ENCODE results near the gene ADAMTS19. TPM values are rescaled to one million over a fixed set of nuclear protein-coding genes. Genes with fewer than 3 reads are reported as not detected.

ADAMTS19 gene
- total and polyA plus RNA-seq, 8 donors: 0.05 to 18.0 (median 0.87) TPM; not detected in 4

- no peaks in the 10 kb centered on the region for H3K36me3 ChIP-seq
- TF ChIP-seq POLR2AphosphoS5 (IDR thresholded peaks at IDR 0.05) (no peak), CTCF (IDR thresholded peaks at IDR 0.05) (no peak), EP300 (IDR thresholded peaks at IDR 0.05) (no peak)
- no peaks in the 10 kb centered on the region for H3K4me1 ChIP-seq
- no peaks in the 10 kb centered on the region for H3K27me3 ChIP-seq
- peak in 1 of 2 donors; percentile 34 for DNase-seq
- 74 to 86% (median 79%) methylated on average over 1 of the region's 1 CpG for WGBS, 5 donors
- H3K9me3 ChIP-seq: no peaks in the 10 kb centered on the region
- no peak overlapping the region for H3K27ac ChIP-seq
- intact Hi-C loops (cut with DNase I; ENCODE audit: low total_unique reads): no loop called here
- no peak overlapping the region for H3K4me3 ChIP-seq
Measured at GRCh38 chr5:129616517-129616916, 156.4 kb downstream of the ADAMTS19 start.

- WGBS, 5 donors: 50 to 81% (median 69%) methylated on average over 1 of the region's 1 CpG
- no peak overlapping the region for H3K4me3 ChIP-seq
Measured at GRCh38 chr5:129617206-129617605, 157.1 kb downstream of the ADAMTS19 start.

GRCh38 chr5:129619782-129620181 is 159.7 kb downstream of the ADAMTS19 start:
- intact Hi-C loops (cut with DNase I; ENCODE audit: low total_unique reads): no loop called here
- Histone ChIP-seq H3K9me3 (no peaks in the 10 kb centered on the region), H3K27ac (no peak overlapping the region), H3K4me1 (no peaks in the 10 kb centered on the region), H3K4me3 (no peak overlapping the region), H3K27me3 (no peaks in the 10 kb centered on the region), H3K36me3 (no peaks in the 10 kb centered on the region)
- 56 to 77% (median 76%) methylated on average over 2 of the region's 2 CpGs for WGBS, 5 donors
- no peak for DNase-seq
- no peak for TF ChIP-seq POLR2A (IDR thresholded peaks at IDR 0.05)
- no peak for TF ChIP-seq EP300 (IDR thresholded peaks at IDR 0.05)
- TF ChIP-seq CTCF (IDR thresholded peaks at IDR 0.05): no peak
- no peak for TF ChIP-seq POLR2AphosphoS5 (IDR thresholded peaks at IDR 0.05)

More at GRCh38 chr5:129617206-129617605, 157.1 kb downstream of the ADAMTS19 start:
- H3K27ac ChIP-seq: no peak overlapping the region
- H3K36me3 ChIP-seq: no peaks in the 10 kb centered on the region
- peak in 1 of 2 donors; percentile 14 for DNase-seq
- no peaks in the 10 kb centered on the region for H3K27me3 ChIP-seq
- TF ChIP-seq POLR2AphosphoS5 (IDR thresholded peaks at IDR 0.05) (no peak), CTCF (IDR thresholded peaks at IDR 0.05) (no peak), POLR2A (IDR thresholded peaks at IDR 0.05) (no peak), EP300 (IDR thresholded peaks at IDR 0.05) (no peak)
- no peaks in the 10 kb centered on the region for H3K4me1 ChIP-seq
- H3K9me3 ChIP-seq: no peaks in the 10 kb centered on the region
- intact Hi-C loops (cut with DNase I; ENCODE audit: low total_unique reads): no loop called here

- H3K4me3 ChIP-seq: no peak overlapping the region
Measured at GRCh38 chr5:129622531-129622930, 162.4 kb downstream of the ADAMTS19 start.

More at GRCh38 chr5:129622531-129622930, 162.4 kb downstream of the ADAMTS19 start:
- Histone ChIP-seq H3K4me1 (no peaks in the 10 kb centered on the region), H3K36me3 (no peaks in the 10 kb centered on the region), H3K27me3 (no peaks in the 10 kb centered on the region), H3K9me3 (no peaks in the 10 kb centered on the region), H3K27ac (no peak overlapping the region)
- TF ChIP-seq EP300 (IDR thresholded peaks at IDR 0.05) (no peak), CTCF (IDR thresholded peaks at IDR 0.05) (no peak), POLR2A (IDR thresholded peaks at IDR 0.05) (no peak), POLR2AphosphoS5 (IDR thresholded peaks at IDR 0.05) (no peak)
- WGBS, 5 donors: 51 to 78% (median 72%) methylated on average over 1 of the region's 1 CpG
- intact Hi-C loops (cut with DNase I; ENCODE audit: low total_unique reads): no loop called here
- DNase-seq: no peak
